ENCODE results near the gene DVL1. TPM values are rescaled to one million over a fixed set of nuclear protein-coding genes. Genes with fewer than 3 reads are reported as not detected.
"Not testable (repeated sequence)": the region's sequence is repeated elsewhere in the genome, so short reads cannot be mapped to it uniquely, and the experiment has no call there.

DVL1 gene
- total and polyA plus RNA-seq, 5 donors: 64.4 to 87.4 (median 66.4) TPM

GRCh38 chr1:1373051-1373814, 24.0 kb upstream of the DVL1 start:
- 84% methylated on average over 26 of the region's 26 CpGs for WGBS
- Histone ChIP-seq H3K4me3 (ENCODE audit: low read length) (no peak overlapping the region), H3K9me3 (ENCODE audit: control insufficient read depth, low read length) (no peaks in the 10 kb centered on the region), H3K27ac (ENCODE audit: low read length) (no peak overlapping the region), H3K27me3 (ENCODE audit: control insufficient read depth, insufficient read depth) (no peaks in the 10 kb centered on the region), H3K4me1 (ENCODE audit: control insufficient read depth, insufficient read depth, low read length) (peaks cover 2% of the 10 kb centered on the region)
- ATAC-seq (no peak), DNase-seq (peak in 2 of 3 donors; percentile 64 to 65)
- intact Hi-C loops (cut with DNase I): no loop called here

GRCh38 chr1:1371746-1372711, 22.8 kb upstream of the DVL1 start:
- peak; percentile 12 to 29 for ATAC-seq
- 31% methylated on average over 26 of the region's 26 CpGs for WGBS
- DNase-seq: peak; percentile 66 to 90 (median 89)
- Histone ChIP-seq H3K4me3 (ENCODE audit: low read length) (no peak overlapping the region), H3K27me3 (ENCODE audit: control insufficient read depth, insufficient read depth) (no peaks in the 10 kb centered on the region), H3K4me1 (ENCODE audit: control insufficient read depth, insufficient read depth, low read length) (peaks cover 2% of the 10 kb centered on the region), H3K9me3 (ENCODE audit: control insufficient read depth, low read length) (no peaks in the 10 kb centered on the region), H3K27ac (ENCODE audit: low read length) (no peak overlapping the region)
- intact Hi-C loops (cut with DNase I): no loop called here

GRCh38 chr1:1371364-1371745, 22.1 kb upstream of the DVL1 start:
- H3K4me1 ChIP-seq (ENCODE audit: control insufficient read depth, insufficient read depth, low read length): peaks cover 2% of the 10 kb centered on the region
- no peak overlapping the region for H3K4me3 ChIP-seq (ENCODE audit: low read length)
- H3K9me3 ChIP-seq (ENCODE audit: control insufficient read depth, low read length): no peaks in the 10 kb centered on the region
- ATAC-seq: no peak
- intact Hi-C loops (cut with DNase I): no loop called here
- no peak overlapping the region for H3K27ac ChIP-seq (ENCODE audit: low read length)
- DNase-seq: peak in 1 of 3 donors; percentile 60
- 61% methylated on average over 12 of the region's 12 CpGs for WGBS
- H3K27me3 ChIP-seq (ENCODE audit: control insufficient read depth, insufficient read depth): no peaks in the 10 kb centered on the region

- Histone ChIP-seq H3K9me3 (ENCODE audit: control insufficient read depth, low read length) (no peaks in the 10 kb centered on the region), H3K27me3 (ENCODE audit: control insufficient read depth, insufficient read depth) (no peaks in the 10 kb centered on the region), H3K4me3 (ENCODE audit: low read length) (no peak overlapping the region), H3K4me1 (ENCODE audit: control insufficient read depth, insufficient read depth, low read length) (peaks cover 2% of the 10 kb centered on the region), H3K27ac (ENCODE audit: low read length) (no peak overlapping the region)
- intact Hi-C loops (cut with DNase I): no loop called here
- ATAC-seq (no peak), DNase-seq (peak in 1 of 3 donors; percentile 56)
- 81% methylated on average over 16 of the region's 16 CpGs for WGBS
Observed at GRCh38 chr1:1370771-1371300, 21.6 kb upstream of the DVL1 start.

GRCh38 chr1:1370094-1370493, 20.9 kb upstream of the DVL1 start:
- ATAC-seq; H3K4me3 ChIP-seq (ENCODE audit: low read length); H3K27ac ChIP-seq (ENCODE audit: low read length); intact Hi-C loops (cut with DNase I); H3K27me3 ChIP-seq (ENCODE audit: control insufficient read depth, insufficient read depth); H3K4me1 ChIP-seq (ENCODE audit: control insufficient read depth, insufficient read depth, low read length); H3K9me3 ChIP-seq (ENCODE audit: control insufficient read depth, low read length): not testable (repeated sequence)
- peak in 1 of 3 donors; percentile 14 for DNase-seq
- WGBS: 93% methylated on average over 14 of the region's 14 CpGs

GRCh38 chr1:1367315-1367714, 18.1 kb upstream of the DVL1 start:
- WGBS: 96% methylated on average over 5 of the region's 5 CpGs
- H3K27me3 ChIP-seq (ENCODE audit: control insufficient read depth, insufficient read depth): no peaks in the 10 kb centered on the region
- no peak overlapping the region for H3K4me3 ChIP-seq (ENCODE audit: low read length)
- no peaks in the 10 kb centered on the region for H3K9me3 ChIP-seq (ENCODE audit: control insufficient read depth, low read length)
- H3K4me1 ChIP-seq (ENCODE audit: control insufficient read depth, insufficient read depth, low read length): peaks cover 2% of the 10 kb centered on the region
- ATAC-seq (no peak), DNase-seq (no peak)
- intact Hi-C loops (cut with DNase I): no loop called here
- H3K27ac ChIP-seq (ENCODE audit: low read length): no peak overlapping the region

DNA sequence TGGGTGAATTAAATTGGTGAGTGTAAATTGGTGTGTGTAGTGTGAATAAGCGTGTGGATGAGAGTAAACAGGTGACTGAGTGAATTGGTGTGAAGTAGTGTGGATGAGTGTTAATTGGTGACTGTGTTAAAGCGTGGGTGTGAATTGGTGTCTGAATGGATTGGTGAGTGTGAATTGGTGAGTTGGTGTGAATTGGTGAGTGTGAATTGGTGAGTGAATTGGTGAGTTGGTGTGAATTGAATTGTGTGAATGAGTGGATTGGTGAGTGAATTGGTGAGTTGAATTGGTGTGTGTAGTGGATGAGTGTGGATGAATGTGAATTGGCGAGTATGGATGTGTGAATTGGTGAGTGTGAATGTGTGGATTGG, 17.5 kb upstream of the DVL1 start:
- H3K27me3 ChIP-seq (ENCODE audit: control insufficient read depth, insufficient read depth): no peaks in the 10 kb centered on the region
- 97% methylated on average over 3 of the region's 3 CpGs for WGBS
- H3K4me1 ChIP-seq (ENCODE audit: control insufficient read depth, insufficient read depth, low read length): no peaks in the 10 kb centered on the region
- intact Hi-C loops (cut with DNase I): no loop called here
- H3K27ac ChIP-seq (ENCODE audit: low read length): no peak overlapping the region
- H3K4me3 ChIP-seq (ENCODE audit: low read length): no peak overlapping the region
- H3K9me3 ChIP-seq (ENCODE audit: control insufficient read depth, low read length): no peaks in the 10 kb centered on the region
- no peak for DNase-seq
- ATAC-seq: no peak

DNA sequence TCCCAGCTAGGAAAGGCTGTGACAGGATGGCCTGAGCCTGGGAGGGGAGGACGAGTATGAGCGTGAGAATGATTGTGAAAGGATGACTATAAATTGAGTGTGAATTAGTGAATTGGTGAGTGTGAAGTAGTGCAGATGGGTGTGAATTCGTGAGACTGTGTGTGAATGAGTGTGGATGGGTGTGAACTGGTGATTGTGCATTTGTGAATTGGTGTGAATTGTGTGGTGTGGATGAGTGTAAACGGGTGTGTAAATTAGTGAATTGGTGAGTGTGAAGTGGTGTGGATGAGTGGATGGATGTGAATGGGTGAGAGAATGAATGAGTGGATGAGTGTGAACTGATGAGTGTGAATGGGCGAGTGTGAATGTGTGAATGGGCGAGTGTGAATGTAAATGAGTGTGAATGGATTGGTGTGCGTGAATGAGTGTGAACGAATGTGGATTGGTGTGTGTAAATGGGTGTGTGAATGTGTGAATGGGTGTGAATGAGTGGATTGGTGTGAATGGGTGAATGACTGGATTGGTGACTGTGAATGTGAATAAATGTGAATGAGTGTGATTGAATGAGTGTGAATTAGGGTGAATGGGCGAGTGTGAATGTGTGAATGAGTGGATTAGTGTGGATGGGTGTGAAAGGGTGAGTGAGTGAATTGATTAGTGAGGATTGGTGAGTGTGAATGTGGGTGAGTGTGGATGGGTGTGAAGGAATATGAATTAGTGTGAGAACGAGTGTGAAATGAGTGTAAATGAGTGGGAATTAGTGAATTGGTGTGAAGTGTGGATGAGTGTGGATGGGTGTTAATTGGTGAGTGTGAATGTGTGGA, 16.9 kb upstream of the DVL1 start:
- Histone ChIP-seq H3K27me3 (ENCODE audit: control insufficient read depth, insufficient read depth) (no peaks in the 10 kb centered on the region), H3K4me3 (ENCODE audit: low read length) (no peak overlapping the region), H3K4me1 (ENCODE audit: control insufficient read depth, insufficient read depth, low read length) (no peaks in the 10 kb centered on the region), H3K9me3 (ENCODE audit: control insufficient read depth, low read length) (no peaks in the 10 kb centered on the region), H3K27ac (ENCODE audit: low read length) (no peak overlapping the region)
- no peak for ATAC-seq
- WGBS: 83% methylated on average over 10 of the region's 10 CpGs
- intact Hi-C loops (cut with DNase I): no loop called here
- peak in 1 of 3 donors; percentile 15 for DNase-seq

GRCh38 chr1:1364266-1364665, 15.0 kb upstream of the DVL1 start:
- Histone ChIP-seq H3K27me3 (ENCODE audit: control insufficient read depth, insufficient read depth) (no peaks in the 10 kb centered on the region), H3K4me3 (ENCODE audit: low read length) (no peak overlapping the region), H3K9me3 (ENCODE audit: control insufficient read depth, low read length) (no peaks in the 10 kb centered on the region), H3K4me1 (ENCODE audit: control insufficient read depth, insufficient read depth, low read length) (peaks cover 4% of the 10 kb centered on the region), H3K27ac (ENCODE audit: low read length) (no peak overlapping the region)
- no peak for ATAC-seq
- WGBS: 82% methylated on average over 14 of the region's 14 CpGs
- peak in 2 of 3 donors; percentile 38 to 46 for DNase-seq
- intact Hi-C loops (cut with DNase I): no loop called here

- DNase-seq (peak; percentile 72 to 88 (median 81)), ATAC-seq (peak in 1 of 2 donors; percentile 35)
- intact Hi-C loops (cut with DNase I): no loop called here
- Histone ChIP-seq H3K4me3 (ENCODE audit: low read length) (no peak overlapping the region), H3K27ac (ENCODE audit: low read length) (peak overlapping the region; percentile 4), H3K9me3 (ENCODE audit: control insufficient read depth, low read length) (no peaks in the 10 kb centered on the region), H3K4me1 (ENCODE audit: control insufficient read depth, insufficient read depth, low read length) (peaks cover 4% of the 10 kb centered on the region), H3K27me3 (ENCODE audit: control insufficient read depth, insufficient read depth) (no peaks in the 10 kb centered on the region)
- WGBS: 16% methylated on average over 13 of the region's 13 CpGs
Observed at GRCh38 chr1:1361982-1362423, 12.8 kb upstream of the DVL1 start.
